ENCODE results near the gene TSPYL4. TPM values are rescaled to one million over a fixed set of nuclear protein-coding genes. Genes with fewer than 3 reads are reported as not detected.
"Not testable (repeated sequence)": the region's sequence is repeated elsewhere in the genome, so short reads cannot be mapped to it uniquely, and the experiment has no call there.

TSPYL4 gene
- total RNA-seq, 1 donor from 2014 or later, result 25.8 TPM

DNA sequence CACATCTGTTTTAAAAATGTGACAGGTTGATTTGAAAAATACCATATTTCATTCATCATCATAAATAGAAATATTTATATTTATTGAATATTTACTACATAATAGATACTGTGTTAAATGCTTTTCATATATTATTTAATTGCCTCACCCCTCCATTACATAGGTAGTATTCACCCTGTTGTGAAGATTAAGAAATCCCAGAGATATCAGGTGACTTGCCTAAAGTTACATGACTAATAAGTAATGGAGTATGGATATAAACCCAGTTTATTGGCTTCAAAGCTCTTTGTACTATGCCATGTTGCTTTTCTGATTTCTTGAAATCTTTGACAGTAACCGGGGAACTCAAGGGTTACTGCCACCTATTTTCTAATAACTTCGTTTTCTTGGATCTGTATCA, 36.0 kb upstream of the TSPYL4 start:
- Histone ChIP-seq H3K27me3 (ENCODE audit: insufficient read depth, low read length) (no peaks in the 10 kb centered on the region), H4K20me1 (ENCODE audit: insufficient read depth, low read length) (no peaks in the 10 kb centered on the region), H3K79me2 (ENCODE audit: insufficient read depth, low read length) (no peaks in the 10 kb centered on the region), H3K4me1 (ENCODE audit: insufficient read depth, low read length) (no peaks in the 10 kb centered on the region), H3K36me3 (ENCODE audit: insufficient read depth, low read length) (no peaks in the 10 kb centered on the region), H3K4me3 (ENCODE audit: insufficient read depth, low read depth, low read length) (no peak overlapping the region), H3K4me2 (ENCODE audit: low read length) (no peak overlapping the region), H3K27ac (ENCODE audit: low read depth, low read length) (no peak overlapping the region), H3K9me3 (ENCODE audit: insufficient read depth, low read depth, low read length) (no peaks in the 10 kb centered on the region), H3K9ac (ENCODE audit: low read length) (no peak overlapping the region), H2AFZ (ENCODE audit: low read depth, low read length) (no peak overlapping the region)
- no peak for TF ChIP-seq CTCF (IDR thresholded peaks at IDR 0.05; ENCODE audit: insufficient read depth, low read depth, low read length)
- TF ChIP-seq EZH2 (IDR thresholded peaks at IDR 0.05; ENCODE audit: insufficient read depth, low read length), result no peak
- DNase-seq (ENCODE audit: low read depth) (no peak), FAIRE-seq (no peak)
- no peaks in the 10 kb centered on the region for H3K4me1 Mint-ChIP-seq (ENCODE audit: low read depth, unreplicated experiment)
- H3K9me3 Mint-ChIP-seq (ENCODE audit: unreplicated experiment), result no peaks in the 10 kb centered on the region
- H3K27me3 Mint-ChIP-seq (ENCODE audit: low read depth, unreplicated experiment), result no peaks in the 10 kb centered on the region
- H3K4me3 Mint-ChIP-seq (ENCODE audit: unreplicated experiment), result no peak overlapping the region
- H3K27ac Mint-ChIP-seq (ENCODE audit: unreplicated experiment), result no peak overlapping the region
- peaks cover 2% of the 10 kb centered on the region for H3K36me3 Mint-ChIP-seq (ENCODE audit: low read depth, unreplicated experiment)

GRCh38 chr6:116287689-116288282, 33.9 kb upstream of the TSPYL4 start:
- H3K27ac Mint-ChIP-seq (ENCODE audit: unreplicated experiment), result no peak overlapping the region
- Histone ChIP-seq H3K9me3 (ENCODE audit: insufficient read depth, low read depth, low read length) (no peaks in the 10 kb centered on the region), H3K79me2 (ENCODE audit: insufficient read depth, low read length) (no peaks in the 10 kb centered on the region), H4K20me1 (ENCODE audit: insufficient read depth, low read length) (no peaks in the 10 kb centered on the region), H3K4me2 (ENCODE audit: low read length) (no peak overlapping the region), H3K4me3 (ENCODE audit: insufficient read depth, low read depth, low read length) (no peak overlapping the region), H3K27ac (ENCODE audit: low read depth, low read length) (no peak overlapping the region), H3K4me1 (ENCODE audit: insufficient read depth, low read length) (no peaks in the 10 kb centered on the region), H2AFZ (ENCODE audit: low read depth, low read length) (no peak overlapping the region), H3K36me3 (ENCODE audit: insufficient read depth, low read length) (no peaks in the 10 kb centered on the region), H3K9ac (ENCODE audit: low read length) (no peak overlapping the region), H3K27me3 (ENCODE audit: insufficient read depth, low read length) (no peaks in the 10 kb centered on the region)
- peak; percentile 92 for TF ChIP-seq CTCF (IDR thresholded peaks at IDR 0.05; ENCODE audit: insufficient read depth, low read depth, low read length)
- TF ChIP-seq EZH2 (IDR thresholded peaks at IDR 0.05; ENCODE audit: insufficient read depth, low read length), result no peak
- H3K9me3 Mint-ChIP-seq (ENCODE audit: unreplicated experiment), result no peaks in the 10 kb centered on the region
- DNase-seq (ENCODE audit: low read depth) (peak; percentile 37), FAIRE-seq (no peak)
- peaks cover 2% of the 10 kb centered on the region for H3K36me3 Mint-ChIP-seq (ENCODE audit: low read depth, unreplicated experiment)
- H3K4me3 Mint-ChIP-seq (ENCODE audit: unreplicated experiment), result no peak overlapping the region
- no peaks in the 10 kb centered on the region for H3K27me3 Mint-ChIP-seq (ENCODE audit: low read depth, unreplicated experiment)
- H3K4me1 Mint-ChIP-seq (ENCODE audit: low read depth, unreplicated experiment), result no peaks in the 10 kb centered on the region

DNA sequence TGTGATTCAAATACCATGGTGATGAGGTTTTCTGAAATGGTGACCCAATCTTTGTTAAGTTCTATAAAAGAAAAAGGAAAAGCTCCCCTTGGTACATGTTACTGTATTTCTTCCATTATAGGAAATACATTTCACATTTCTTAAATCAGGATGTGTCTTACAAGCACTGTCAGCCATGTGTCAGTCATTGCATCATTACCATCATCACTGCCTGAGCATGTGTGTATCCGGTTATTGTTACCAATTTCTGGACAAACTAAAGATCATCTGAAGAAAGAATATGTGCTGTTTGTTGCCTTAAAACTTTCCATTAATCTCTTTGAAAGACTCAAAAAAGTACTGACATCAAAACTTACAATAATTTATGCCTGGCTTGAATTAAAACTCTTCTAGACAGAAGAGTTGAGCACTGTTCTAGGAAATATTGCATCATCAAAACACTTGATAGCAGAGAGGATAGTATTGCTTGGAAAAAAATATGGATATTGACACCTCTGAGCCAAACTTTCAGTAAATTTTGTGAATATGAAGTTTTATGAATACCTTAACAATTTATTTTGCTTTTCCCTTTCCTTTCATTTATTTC, 33.0 kb upstream of the TSPYL4 start:
- DNase-seq (ENCODE audit: low read depth) (no peak), FAIRE-seq (peak; percentile 13)
- Mint-ChIP-seq H3K27ac (ENCODE audit: unreplicated experiment) (peak overlapping the region; percentile 23), H3K36me3 (ENCODE audit: low read depth, unreplicated experiment) (peaks cover 2% of the 10 kb centered on the region), H3K4me3 (ENCODE audit: unreplicated experiment) (no peak overlapping the region), H3K4me1 (ENCODE audit: low read depth, unreplicated experiment) (no peaks in the 10 kb centered on the region), H3K27me3 (ENCODE audit: low read depth, unreplicated experiment) (no peaks in the 10 kb centered on the region), H3K9me3 (ENCODE audit: unreplicated experiment) (no peaks in the 10 kb centered on the region)
- no peak overlapping the region for H3K9ac ChIP-seq (ENCODE audit: low read length)
- no peak overlapping the region for H3K4me2 ChIP-seq (ENCODE audit: low read length)
- no peaks in the 10 kb centered on the region for H3K27me3 ChIP-seq (ENCODE audit: insufficient read depth, low read length)
- H3K36me3 ChIP-seq (ENCODE audit: insufficient read depth, low read length), result no peaks in the 10 kb centered on the region
- no peak overlapping the region for H3K27ac ChIP-seq (ENCODE audit: low read depth, low read length)
- TF ChIP-seq EZH2 (IDR thresholded peaks at IDR 0.05; ENCODE audit: insufficient read depth, low read length), result no peak
- no peak for TF ChIP-seq CTCF (IDR thresholded peaks at IDR 0.05; ENCODE audit: insufficient read depth, low read depth, low read length)
- no peaks in the 10 kb centered on the region for H4K20me1 ChIP-seq (ENCODE audit: insufficient read depth, low read length)
- H2AFZ ChIP-seq (ENCODE audit: low read depth, low read length), result no peak overlapping the region
- no peaks in the 10 kb centered on the region for H3K79me2 ChIP-seq (ENCODE audit: insufficient read depth, low read length)
- H3K4me1 ChIP-seq (ENCODE audit: insufficient read depth, low read length), result no peaks in the 10 kb centered on the region
- H3K9me3 ChIP-seq (ENCODE audit: insufficient read depth, low read depth, low read length), result no peaks in the 10 kb centered on the region
- H3K4me3 ChIP-seq (ENCODE audit: insufficient read depth, low read depth, low read length), result no peak overlapping the region

DNA sequence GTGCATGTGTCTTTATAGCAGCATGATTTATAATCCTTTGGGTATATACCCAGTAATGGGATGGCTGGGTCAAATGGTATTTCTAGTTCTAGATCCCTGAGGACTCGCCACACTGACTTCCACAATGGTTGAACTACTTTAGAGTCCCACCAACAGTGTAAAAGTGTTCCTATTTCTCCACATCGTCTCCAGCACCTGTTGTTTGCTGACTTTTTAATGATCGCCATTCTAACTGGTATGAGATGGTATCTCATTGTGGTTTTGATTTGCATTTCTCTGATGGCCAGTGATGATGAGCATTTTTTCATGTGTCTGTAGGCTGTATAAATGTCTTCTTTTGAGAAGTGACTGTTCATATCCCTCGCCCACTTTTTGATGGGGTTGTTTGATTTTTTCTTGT, 31.1 kb upstream of the TSPYL4 start:
- H3K36me3 Mint-ChIP-seq (ENCODE audit: low read depth, unreplicated experiment); H3K9me3 Mint-ChIP-seq (ENCODE audit: unreplicated experiment); H3K36me3 ChIP-seq (ENCODE audit: insufficient read depth, low read length); H3K4me3 ChIP-seq (ENCODE audit: insufficient read depth, low read depth, low read length); H3K9me3 ChIP-seq (ENCODE audit: insufficient read depth, low read depth, low read length); H4K20me1 ChIP-seq (ENCODE audit: insufficient read depth, low read length); H3K4me1 ChIP-seq (ENCODE audit: insufficient read depth, low read length); DNase-seq (ENCODE audit: low read depth); H3K4me1 Mint-ChIP-seq (ENCODE audit: low read depth, unreplicated experiment); H3K27ac ChIP-seq (ENCODE audit: low read depth, low read length); H3K27me3 ChIP-seq (ENCODE audit: insufficient read depth, low read length); H3K79me2 ChIP-seq (ENCODE audit: insufficient read depth, low read length); H3K9ac ChIP-seq (ENCODE audit: low read length); FAIRE-seq; H3K4me2 ChIP-seq (ENCODE audit: low read length); H2AFZ ChIP-seq (ENCODE audit: low read depth, low read length); H3K27me3 Mint-ChIP-seq (ENCODE audit: low read depth, unreplicated experiment); H3K4me3 Mint-ChIP-seq (ENCODE audit: unreplicated experiment): not testable (repeated sequence)
- peak overlapping the region; percentile 75 for H3K27ac Mint-ChIP-seq (ENCODE audit: unreplicated experiment)
